DND-41 (cell line): ENCODE data around the gene WDR7.

Source experiments
- CTCF ChIP-seq: IDR thresholded peaks from 2 replicates; pipeline ENCODE4 v1.5.1; 2012; ENCODE audit warnings: borderline replicate concordance, low read length, moderate library complexity, mild to moderate bottlenecking; ENCODE audit not compliant: poor library complexity, severe bottlenecking; ENCODE audit errors: extremely low read depth
- EZH2 ChIP-seq: IDR thresholded peaks from 3 replicates; pipeline ENCODE4 v1.6.1; 2012; ENCODE audit warnings: borderline replicate concordance, low read depth, mild to moderate bottlenecking, moderate library complexity, low read length, inconsistent platforms; ENCODE audit not compliant: severe bottlenecking

GRCh38 chr18:56977771-56978170, 326.6 kb downstream of the WDR7 start:
- TF ChIP-seq CTCF, result no peak
- no peak for TF ChIP-seq EZH2
